C4-2B (cell line): ENCODE measurements around the gene ADAM8.

Experiments used
- H3K27ac ChIP-seq: fragments of 450-650 bp; 2 replicates; pipeline ENCODE4 v1.5.1; 2017
- ZFX ChIP-seq: fragments of 450-650 bp; IDR thresholded peaks from 2 replicates; pipeline ENCODE4 v1.6.1; 2017
- TF ChIP-seq, protein P1 (sequence below): fragments of 450-650 bp; conservative IDR thresholded peaks from 2 replicates; pipeline ENCODE4 v1.5.1; 2017; ENCODE audit warnings: mild to moderate bottlenecking

ADAM8 gene

GRCh38 chr10:133264461-133264860 lies 12.2 kb downstream of the ADAM8 start:
- H3K27ac ChIP-seq: no peak overlapping the region
- TF ChIP-seq ZFX: no peak
- TF ChIP-seq, protein P1, sequence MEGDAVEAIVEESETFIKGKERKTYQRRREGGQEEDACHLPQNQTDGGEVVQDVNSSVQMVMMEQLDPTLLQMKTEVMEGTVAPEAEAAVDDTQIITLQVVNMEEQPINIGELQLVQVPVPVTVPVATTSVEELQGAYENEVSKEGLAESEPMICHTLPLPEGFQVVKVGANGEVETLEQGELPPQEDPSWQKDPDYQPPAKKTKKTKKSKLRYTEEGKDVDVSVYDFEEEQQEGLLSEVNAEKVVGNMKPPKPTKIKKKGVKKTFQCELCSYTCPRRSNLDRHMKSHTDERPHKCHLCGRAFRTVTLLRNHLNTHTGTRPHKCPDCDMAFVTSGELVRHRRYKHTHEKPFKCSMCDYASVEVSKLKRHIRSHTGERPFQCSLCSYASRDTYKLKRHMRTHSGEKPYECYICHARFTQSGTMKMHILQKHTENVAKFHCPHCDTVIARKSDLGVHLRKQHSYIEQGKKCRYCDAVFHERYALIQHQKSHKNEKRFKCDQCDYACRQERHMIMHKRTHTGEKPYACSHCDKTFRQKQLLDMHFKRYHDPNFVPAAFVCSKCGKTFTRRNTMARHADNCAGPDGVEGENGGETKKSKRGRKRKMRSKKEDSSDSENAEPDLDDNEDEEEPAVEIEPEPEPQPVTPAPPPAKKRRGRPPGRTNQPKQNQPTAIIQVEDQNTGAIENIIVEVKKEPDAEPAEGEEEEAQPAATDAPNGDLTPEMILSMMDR: no peak

- TF ChIP-seq ZFX: no peak
Observed at GRCh38 chr10:133263674-133264073, 13.0 kb downstream of the ADAM8 start.

DNA sequence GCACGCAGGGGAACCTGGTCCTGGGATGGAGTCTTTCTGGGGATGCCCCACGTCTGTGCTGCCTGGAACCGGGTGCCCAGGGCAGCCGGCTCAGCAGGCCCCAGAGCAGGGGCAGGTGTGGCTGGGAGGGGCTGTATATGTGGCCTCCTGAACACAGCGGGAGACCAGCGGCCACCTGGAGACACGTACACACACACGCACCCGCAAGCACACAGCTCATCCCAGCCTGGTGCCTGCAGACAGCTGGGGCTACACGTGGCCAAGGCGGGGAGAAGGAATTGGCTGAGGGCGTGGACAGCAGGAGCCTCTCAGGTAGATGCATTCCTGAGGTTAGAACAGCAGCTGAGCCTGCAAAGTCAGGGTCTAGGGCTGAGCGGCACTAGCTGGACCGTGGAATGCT lies 14.0 kb downstream of the ADAM8 start:
- H3K27ac ChIP-seq: no peak overlapping the region

More at GRCh38 chr10:133263674-133264073, 13.0 kb downstream of the ADAM8 start:
- no peak overlapping the region for H3K27ac ChIP-seq

GRCh38 chr10:133261726-133262325 lies 14.8 kb downstream of the ADAM8 start:
- H3K27ac ChIP-seq: peak overlapping the region; percentile 99
- TF ChIP-seq, protein P1: no peak
- TF ChIP-seq ZFX: no peak; the same call in 1 of the 2 replicates

More for the DNA sequence above, 14.0 kb downstream of the ADAM8 start:
- TF ChIP-seq, protein P1: no peak
- TF ChIP-seq ZFX: no peak

DNA sequence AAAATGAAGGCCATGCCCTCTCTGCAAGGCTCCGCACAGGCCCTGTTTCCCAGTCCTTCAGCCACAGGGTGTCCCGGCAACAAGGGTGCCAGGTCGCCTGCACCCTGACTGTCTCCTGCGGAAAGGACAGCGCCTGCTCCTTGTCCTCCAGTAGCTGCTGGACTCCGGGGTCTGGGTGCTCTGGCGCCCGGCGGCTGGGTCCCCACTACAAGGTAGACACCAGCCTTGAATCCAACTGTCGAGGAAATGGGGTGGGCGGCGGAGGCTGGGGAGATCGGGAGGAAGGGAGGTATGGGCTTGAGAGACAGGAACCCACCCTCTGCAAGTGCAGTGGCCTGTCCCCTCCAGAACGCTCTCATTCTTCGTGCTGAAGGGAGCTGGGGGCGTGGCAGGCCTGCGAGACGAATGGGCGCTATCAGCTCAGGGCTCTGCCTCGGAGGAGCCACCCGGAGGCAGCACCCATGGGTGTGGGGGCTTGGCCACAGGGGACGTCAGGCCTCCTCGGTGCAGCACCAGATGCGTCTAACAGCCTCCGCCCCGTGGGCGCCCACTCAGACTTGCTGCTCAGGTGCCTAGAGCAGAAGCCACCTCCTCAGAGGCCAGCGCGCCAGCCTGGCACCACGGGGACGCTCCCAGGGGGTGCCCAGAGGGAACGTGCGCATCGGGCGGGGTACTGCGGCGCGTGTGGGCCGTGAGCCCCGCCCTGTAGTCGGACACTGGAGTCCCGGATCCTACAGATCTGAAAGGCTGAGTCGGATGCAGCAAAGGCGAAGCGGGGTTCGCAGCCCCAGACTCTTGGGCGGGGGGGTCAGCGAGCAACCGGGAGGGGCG lies 15.6 kb downstream of the ADAM8 start:
- peak overlapping the region; percentile 99 for H3K27ac ChIP-seq
- TF ChIP-seq ZFX: peak; percentile 76; the same call in 1 of the 2 replicates
- TF ChIP-seq, protein P1: no peak

DNA sequence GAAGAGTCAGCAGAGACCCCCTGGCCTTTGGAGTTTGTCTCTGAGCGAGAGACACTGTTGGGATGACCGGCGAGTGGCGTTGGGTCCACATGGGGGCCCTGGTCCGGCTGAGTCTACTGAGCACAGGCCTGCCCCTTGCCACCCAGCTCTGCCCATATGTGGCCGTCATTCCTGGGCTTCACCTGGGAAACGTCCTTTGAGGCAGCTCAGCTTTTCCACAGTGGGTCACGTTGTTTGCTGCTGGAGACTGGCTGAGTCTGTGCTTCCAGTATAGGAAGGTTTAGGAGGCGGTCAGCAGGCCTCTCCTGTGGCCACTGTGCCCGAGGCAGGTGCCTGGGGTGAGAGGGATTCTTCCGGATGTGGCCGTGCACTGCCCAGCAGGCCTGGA lies 17.1 kb downstream of the ADAM8 start:
- no peak for TF ChIP-seq ZFX
- TF ChIP-seq, protein P1: no peak
- peak overlapping the region; percentile 84 for H3K27ac ChIP-seq

DNA sequence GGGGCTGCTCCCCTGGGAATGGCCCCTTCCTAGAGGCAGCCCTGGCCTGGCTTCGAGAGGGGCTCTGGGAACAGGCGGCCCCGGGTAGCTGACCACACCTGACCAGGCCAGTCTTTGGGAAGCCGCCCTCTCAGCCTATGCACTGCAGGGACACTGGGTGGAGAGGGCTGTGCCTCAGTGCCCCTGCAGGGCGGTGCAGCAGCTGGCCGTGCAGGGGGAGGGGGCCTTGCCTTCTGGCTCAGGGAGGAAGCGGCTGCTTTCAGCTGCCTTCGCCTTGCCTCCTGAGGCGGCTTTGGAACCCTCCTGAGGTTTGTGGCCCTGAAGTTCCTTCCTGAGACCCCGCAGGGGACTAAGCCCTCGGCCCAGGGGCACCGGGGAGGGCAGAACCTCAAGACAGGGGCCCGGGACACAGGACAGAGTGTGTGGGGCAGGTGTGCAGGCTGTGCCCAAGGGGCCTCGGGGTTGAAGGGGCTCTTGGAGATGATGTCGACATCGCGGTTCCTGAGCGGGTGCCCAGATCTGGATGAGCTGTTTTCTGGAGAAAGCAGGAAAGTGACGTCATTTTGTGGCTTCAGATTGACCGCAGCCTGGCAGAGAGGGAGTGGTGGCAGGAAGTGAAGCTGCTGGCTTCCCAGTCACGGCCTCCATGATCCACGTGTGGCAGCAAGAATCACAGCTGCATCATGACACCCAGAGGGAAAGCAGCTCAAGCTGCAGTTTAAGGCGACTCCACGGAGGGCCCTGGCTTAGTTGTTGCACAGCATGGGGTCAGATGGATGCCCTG lies 17.7 kb downstream of the ADAM8 start:
- peak overlapping the region; percentile 84 for H3K27ac ChIP-seq
- no peak for TF ChIP-seq ZFX
